Esophagus muscularis mucosa (tissue), 4 donors: Measurements from ENCODE around the gene TRAPPC3L. TPM values are rescaled to one million over a fixed set of nuclear protein-coding genes. Genes with fewer than 3 reads are reported as not detected.

Source experiments
- DNase-seq: peaks from one replicate; pipeline ENCODE4 v3.0.0-alpha.2; 2017; ENCODE audit errors: extremely low spot score
- H3K27ac ChIP-seq, 4 donors: fragments of 200-600 bp; sonication (generic); replicated peaks in 1 of 4; 1 replicate in 3 of 4; 2 replicates in 1 of 4; pipeline ENCODE4 v1.5.1; 2016 to 2019; ENCODE audit warnings: mild to moderate bottlenecking in 1 of 4
- H3K27me3 ChIP-seq, 4 donors: fragments of 200-600 bp; sonication (generic); one replicate each; pipeline versions ENCODE4 v1.5.1 to v1.6.0; 2016 to 2019
- H3K36me3 ChIP-seq, 4 donors: fragments of 200-600 bp; sonication (generic); one replicate each; pipeline ENCODE4 v1.5.1; 2016 to 2019
- H3K4me1 ChIP-seq, 4 donors: fragments of 200-600 bp; sonication (generic); one replicate each; pipeline ENCODE4 v1.5.1; 2016 to 2019
- H3K4me3 ChIP-seq, 4 donors: fragments of 200-600 bp; sonication (generic); 1 replicate in 2 of 4; 2 replicates in 2 of 4; pipeline ENCODE4 v1.5.1; 2016 to 2019; ENCODE audit warnings: mild to moderate bottlenecking in 4 of 4, moderate library complexity in 1 of 4
- H3K9me3 ChIP-seq, 4 donors: fragments of 200-600 bp; sonication (generic); 1 replicate in 3 of 4; 2 replicates in 1 of 4; pipeline ENCODE4 v1.5.1; 2016 to 2019
- EP300 ChIP-seq: sonication (generic); formaldehyde crosslinking; IDR thresholded peaks from one replicate; pipeline ENCODE4 v1.6.1; 2017; ENCODE audit warnings: antibody characterized with exemption
- POLR2A ChIP-seq: fragments of 450-650 bp; IDR thresholded peaks from one replicate; pipeline ENCODE4 v1.6.1; 2017; ENCODE audit warnings: antibody characterized with exemption, moderate library complexity, mild to moderate bottlenecking, low read depth
- POLR2AphosphoS5 ChIP-seq, 2 donors: sonication (generic); formaldehyde crosslinking; IDR thresholded peaks; one replicate each; pipeline ENCODE4 v1.6.1; 2017; ENCODE audit warnings: antibody characterized with exemption in 2 of 2
- WGBS: methylation state at CpG from one replicate; pipeline ENCODE4 v1.1.5; 2018; 5-methylcytosine and 5-hydroxymethylcytosine counted together
- intact Hi-C: fragments of 100-400 bp; cut with DNase I; formaldehyde crosslinking; loops from one replicate; pipeline ENCODE4 v1.15.1; 2023
- total RNA-seq, 4 donors: library from RNA; depleted of rRNA; stranded (reverse); fragments of >200 nt; gene quantifications; one replicate each; pipeline versions ENCODE4 v1.1.0 to v1.2.1, GENCODE V29; 2016
- TF ChIP-seq, protein P1 (sequence below), 3 experiments: fragments of 200-600 bp in 2 of 3; fragments of 450-650 bp in 1 of 3; sonication (generic) in 2 of 3; IDR thresholded peaks; one replicate each; pipeline ENCODE4 v1.5.1; 2017 to 2019; ENCODE audit warnings: antibody characterized with exemption in 3 of 3, mild to moderate bottlenecking in 2 of 3, moderate library complexity in 1 of 3

Gene TRAPPC3L
- total RNA-seq, 4 donors from 2014 or later, result 0.42 TPM; not detected in 3

DNA sequence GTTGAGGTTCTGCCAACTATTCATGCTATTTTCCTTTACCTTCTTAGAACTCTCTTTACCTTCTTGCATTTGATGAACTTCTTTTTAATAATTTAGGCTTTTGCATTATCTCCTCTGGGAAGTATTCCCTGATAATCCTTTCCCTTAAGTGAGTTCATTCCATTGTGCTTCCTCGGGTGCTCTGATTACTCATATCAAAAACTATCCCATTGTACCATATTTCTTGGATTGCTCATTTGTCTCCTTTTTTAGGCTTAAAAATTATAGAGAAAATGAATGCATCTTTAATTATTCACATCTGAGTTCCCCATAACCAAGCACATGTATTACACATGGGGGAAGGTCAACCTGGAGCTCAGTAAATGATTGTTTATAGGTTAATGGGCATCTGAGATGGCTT, 10.6 kb upstream of the TRAPPC3L start:
- TF ChIP-seq POLR2AphosphoS5 (IDR thresholded peaks at IDR 0.05) (no peak), EP300 (no peak), POLR2A (no peak)
- TF ChIP-seq, protein P1, sequence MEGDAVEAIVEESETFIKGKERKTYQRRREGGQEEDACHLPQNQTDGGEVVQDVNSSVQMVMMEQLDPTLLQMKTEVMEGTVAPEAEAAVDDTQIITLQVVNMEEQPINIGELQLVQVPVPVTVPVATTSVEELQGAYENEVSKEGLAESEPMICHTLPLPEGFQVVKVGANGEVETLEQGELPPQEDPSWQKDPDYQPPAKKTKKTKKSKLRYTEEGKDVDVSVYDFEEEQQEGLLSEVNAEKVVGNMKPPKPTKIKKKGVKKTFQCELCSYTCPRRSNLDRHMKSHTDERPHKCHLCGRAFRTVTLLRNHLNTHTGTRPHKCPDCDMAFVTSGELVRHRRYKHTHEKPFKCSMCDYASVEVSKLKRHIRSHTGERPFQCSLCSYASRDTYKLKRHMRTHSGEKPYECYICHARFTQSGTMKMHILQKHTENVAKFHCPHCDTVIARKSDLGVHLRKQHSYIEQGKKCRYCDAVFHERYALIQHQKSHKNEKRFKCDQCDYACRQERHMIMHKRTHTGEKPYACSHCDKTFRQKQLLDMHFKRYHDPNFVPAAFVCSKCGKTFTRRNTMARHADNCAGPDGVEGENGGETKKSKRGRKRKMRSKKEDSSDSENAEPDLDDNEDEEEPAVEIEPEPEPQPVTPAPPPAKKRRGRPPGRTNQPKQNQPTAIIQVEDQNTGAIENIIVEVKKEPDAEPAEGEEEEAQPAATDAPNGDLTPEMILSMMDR (IDR thresholded peaks at IDR 0.05), result no peak
- DNase-seq, result no peak
- Histone ChIP-seq H3K4me1 (peaks cover 3 to 5% (median 5%) of the 10 kb centered on the region in 4 donors), H3K27me3 (no peaks in the 10 kb centered on the region), H3K9me3 (no peaks in the 10 kb centered on the region), H3K4me3 (no peak overlapping the region), H3K36me3 (no peaks in the 10 kb centered on the region), H3K27ac (no peak overlapping the region)
- 62% methylated on average over 1 of the region's 1 CpG for WGBS
- intact Hi-C loops, result no loop called here

DNA sequence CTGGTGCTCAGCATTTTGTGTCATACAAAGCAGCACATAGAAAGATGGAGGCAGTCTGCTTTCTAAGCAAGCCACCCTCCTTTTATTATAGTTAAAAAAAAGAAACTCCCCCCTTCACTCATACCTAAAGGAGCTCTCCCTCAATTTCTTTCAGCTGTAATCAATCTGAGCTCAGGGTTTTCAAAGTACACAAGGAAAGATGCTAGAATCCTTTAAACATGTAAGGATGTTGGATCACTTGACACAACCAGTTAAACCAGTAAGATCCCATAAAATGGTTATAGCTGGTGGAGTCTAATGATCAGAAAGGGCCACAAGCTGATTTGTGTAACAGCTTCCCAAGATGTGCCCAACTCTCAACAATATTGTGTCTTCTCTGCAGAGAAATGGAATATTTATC, 8.0 kb upstream of the TRAPPC3L start, which contains the start of gene CALHM4:
Gene CALHM4 (plus strand): TSS at position 301 of the 400 bp plus-strand sequence. CDS start 43 bp downstream, at position 344.
- DNase-seq, result no peak
- H3K9me3 ChIP-seq, result no peaks in the 10 kb centered on the region
- intact Hi-C loops, result no loop called here
- H3K4me1 ChIP-seq, result peaks cover 3 to 5% (median 5%) of the 10 kb centered on the region in 4 donors
- H3K27me3 ChIP-seq, result no peaks in the 10 kb centered on the region
- no peak within 1 kb of the TSS for H3K4me3 ChIP-seq
- no peaks in the 10 kb centered on the region for H3K36me3 ChIP-seq
- TF ChIP-seq POLR2AphosphoS5 (IDR thresholded peaks at IDR 0.05) (no peak), POLR2A (no peak), EP300 (no peak)
- TF ChIP-seq, protein P1 (IDR thresholded peaks at IDR 0.05), result no peak
- H3K27ac ChIP-seq, result no peak within 1 kb of the TSS

DNA sequence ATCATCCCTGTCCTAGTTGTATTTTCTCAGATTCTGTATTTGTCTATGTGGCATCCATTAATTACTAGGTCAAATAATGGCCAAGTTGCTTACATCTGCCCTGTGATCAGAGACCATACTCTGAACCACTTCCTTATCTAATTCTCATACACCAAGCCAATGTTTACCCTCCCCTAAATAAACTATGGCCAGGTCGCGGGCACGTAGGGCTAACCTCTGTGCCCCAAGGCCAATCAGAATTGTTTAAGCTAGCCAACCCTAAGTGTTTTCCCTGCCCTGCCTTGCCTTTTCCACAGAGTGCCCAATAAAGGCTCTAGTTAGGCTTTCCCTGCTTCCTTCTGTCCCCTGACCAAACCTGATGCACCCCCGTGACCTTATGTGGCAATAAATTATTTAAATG, 5.3 kb upstream of the TRAPPC3L start:
- no peaks in the 10 kb centered on the region for H3K36me3 ChIP-seq
- no peak overlapping the region for H3K4me3 ChIP-seq
- H3K4me1 ChIP-seq, result no peaks in the 10 kb centered on the region
- 50% methylated on average over 4 of the region's 4 CpGs for WGBS
- no peak for DNase-seq
- intact Hi-C loops, result no loop called here
- no peaks in the 10 kb centered on the region for H3K9me3 ChIP-seq
- H3K27me3 ChIP-seq, result no peaks in the 10 kb centered on the region
- TF ChIP-seq POLR2AphosphoS5 (IDR thresholded peaks at IDR 0.05) (no peak), EP300 (no peak), POLR2A (no peak)
- TF ChIP-seq, protein P1 (IDR thresholded peaks at IDR 0.05), result no peak
- no peak overlapping the region for H3K27ac ChIP-seq

DNA sequence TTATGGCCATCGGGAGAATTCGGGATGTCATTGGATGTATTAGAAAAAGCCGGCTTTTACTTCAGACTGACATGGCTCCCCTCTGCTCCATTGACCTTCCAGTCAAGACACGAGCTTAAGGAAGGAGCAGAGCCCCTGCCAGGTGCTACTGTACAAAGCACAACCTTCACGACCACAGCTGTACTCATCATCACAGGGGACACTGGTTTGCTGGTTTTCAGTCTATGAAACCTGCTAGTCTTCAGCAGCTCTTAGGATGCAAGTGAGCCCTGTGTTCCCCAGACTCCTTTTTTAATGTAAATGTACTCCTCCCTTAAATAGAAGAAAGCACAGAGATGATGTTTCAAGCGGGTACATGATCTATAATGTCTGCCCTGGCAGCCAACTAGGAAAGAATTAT, 1.9 kb upstream of the TRAPPC3L start:
- intact Hi-C loops, result no loop called here
- H3K27ac ChIP-seq, result no peak overlapping the region
- 85% methylated on average over 6 of the region's 6 CpGs for WGBS
- TF ChIP-seq POLR2A (no peak), POLR2AphosphoS5 (IDR thresholded peaks at IDR 0.05) (no peak), EP300 (no peak)
- TF ChIP-seq, protein P1 (IDR thresholded peaks at IDR 0.05), result no peak
- H3K4me3 ChIP-seq, result no peak overlapping the region
- peaks cover 0 to 4% (median 0%) of the 10 kb centered on the region in 4 donors for H3K27me3 ChIP-seq
- H3K36me3 ChIP-seq, result no peaks in the 10 kb centered on the region
- no peaks in the 10 kb centered on the region for H3K4me1 ChIP-seq
- no peaks in the 10 kb centered on the region for H3K9me3 ChIP-seq
- DNase-seq, result no peak

DNA sequence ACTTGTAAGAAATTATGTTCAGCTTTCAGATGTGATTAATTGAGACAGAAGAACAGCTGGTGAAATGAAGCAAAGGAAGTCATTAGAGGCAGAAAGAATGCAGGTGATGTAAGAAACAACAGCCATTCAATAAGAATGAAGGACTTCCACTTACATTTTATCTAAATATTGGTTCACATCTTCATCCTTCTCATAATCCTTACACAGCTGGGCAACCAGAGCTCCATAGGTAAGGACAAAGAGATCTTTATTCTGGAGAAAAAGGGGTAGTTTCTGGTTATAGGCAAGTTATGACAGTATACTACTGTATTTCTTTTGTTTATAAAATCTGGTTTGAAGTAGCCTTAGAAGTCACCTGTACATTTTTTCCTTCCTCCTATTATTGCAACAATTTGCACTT, 2.3 kb downstream of the TRAPPC3L start:
- Histone ChIP-seq H3K27ac (no peak overlapping the region), H3K4me3 (no peak overlapping the region), H3K27me3 (peaks cover 0 to 9% (median 0%) of the 10 kb centered on the region in 4 donors), H3K4me1 (no peaks in the 10 kb centered on the region), H3K9me3 (no peaks in the 10 kb centered on the region), H3K36me3 (no peaks in the 10 kb centered on the region)
- no peak for TF ChIP-seq EP300
- TF ChIP-seq POLR2A, result no peak
- no peak for TF ChIP-seq POLR2AphosphoS5 (IDR thresholded peaks at IDR 0.05)
- TF ChIP-seq, protein P1 (IDR thresholded peaks at IDR 0.05), result no peak
- no peak for DNase-seq
- intact Hi-C loops, result no loop called here
